Type B pancreatic cell (in vitro differentiated cells): Measurements from ENCODE around the gene TPST1. TPM values are rescaled to one million over a fixed set of nuclear protein-coding genes. Genes with fewer than 3 reads are reported as not detected.
"Not testable (repeated sequence)": the region's sequence is repeated elsewhere in the genome, so short reads cannot be mapped to it uniquely, and the experiment has no call there.

Experiments
- DNase-seq: peaks from one replicate; pipeline ENCODE4 v3.0.0; 2021; ENCODE audit warnings: mixed read lengths; ENCODE audit not compliant: unreplicated experiment; ENCODE audit errors: extremely low spot score
- H3K27ac Mint-ChIP-seq: 2 replicates; pipeline ENCODE4 v1.8.0; 2021; ENCODE audit warnings: mild to moderate bottlenecking, mixed read lengths
- H3K27me3 Mint-ChIP-seq: 2 replicates; pipeline ENCODE4 v1.8.0; 2021; ENCODE audit warnings: mixed read lengths
- H3K36me3 Mint-ChIP-seq: 2 replicates; pipeline ENCODE4 v1.8.0; 2021; ENCODE audit warnings: mixed read lengths
- H3K4me1 Mint-ChIP-seq: one replicate; pipeline ENCODE4 v1.8.0; 2021; ENCODE audit warnings: mixed read lengths; ENCODE audit not compliant: unreplicated experiment
- H3K4me3 Mint-ChIP-seq: 2 replicates; pipeline ENCODE4 v1.8.0; 2021; ENCODE audit warnings: mild to moderate bottlenecking, mixed read lengths
- H3K9me3 Mint-ChIP-seq: 2 replicates; pipeline ENCODE4 v1.8.0; 2021; ENCODE audit warnings: mixed read lengths
- CTCF ChIP-seq: fragments of 200-600 bp; sonication (generic); conservative IDR thresholded peaks from 2 replicates; pipeline ENCODE4 v1.5.0; 2021; ENCODE audit warnings: antibody characterized with exemption, mild to moderate bottlenecking
- total RNA-seq: library from RNA; stranded (reverse); gene quantifications from 2 replicates; pipeline ENCODE4 v1.2.1, GENCODE V29; 2021; ENCODE audit warnings: low replicate concordance

TPST1 gene
- total RNA-seq, 1 donor from 2014 or later, result 26.9 TPM

GRCh38 chr7:66167773-66168387 is 37.3 kb upstream of the TPST1 start:
- H3K4me1 Mint-ChIP-seq, result peaks cover 5% of the 10 kb centered on the region
- DNase-seq, result no peak
- no peaks in the 10 kb centered on the region for H3K36me3 Mint-ChIP-seq
- H3K27me3 Mint-ChIP-seq, result no peaks in the 10 kb centered on the region
- no peak overlapping the region for H3K4me3 Mint-ChIP-seq
- H3K27ac Mint-ChIP-seq, result no peak overlapping the region
- H3K9me3 Mint-ChIP-seq, result no peaks in the 10 kb centered on the region
- no peak for TF ChIP-seq CTCF

GRCh38 chr7:66169616-66170015 is 35.5 kb upstream of the TPST1 start:
- no peak overlapping the region for H3K4me3 Mint-ChIP-seq
- H3K9me3 Mint-ChIP-seq, result no peaks in the 10 kb centered on the region
- peaks cover 5% of the 10 kb centered on the region for H3K4me1 Mint-ChIP-seq
- no peak for DNase-seq
- H3K36me3 Mint-ChIP-seq, result no peaks in the 10 kb centered on the region
- no peak for TF ChIP-seq CTCF
- no peaks in the 10 kb centered on the region for H3K27me3 Mint-ChIP-seq
- peak overlapping the region; percentile 43 for H3K27ac Mint-ChIP-seq

GRCh38 chr7:66170309-66171231 is 34.6 kb upstream of the TPST1 start:
- Mint-ChIP-seq H3K9me3 (no peaks in the 10 kb centered on the region), H3K4me3 (no peak overlapping the region), H3K27me3 (no peaks in the 10 kb centered on the region), H3K36me3 (no peaks in the 10 kb centered on the region), H3K27ac (no peak overlapping the region), H3K4me1 (peaks cover 5% of the 10 kb centered on the region)
- DNase-seq, result no peak
- no peak for TF ChIP-seq CTCF

GRCh38 chr7:66172536-66173401 is 32.4 kb upstream of the TPST1 start:
- not testable (repeated sequence) for H3K4me1 Mint-ChIP-seq, H3K9me3 Mint-ChIP-seq, H3K27ac Mint-ChIP-seq, H3K36me3 Mint-ChIP-seq, H3K27me3 Mint-ChIP-seq, DNase-seq, H3K4me3 Mint-ChIP-seq

- H3K27me3 Mint-ChIP-seq, result no peaks in the 10 kb centered on the region
- H3K36me3 Mint-ChIP-seq, result no peaks in the 10 kb centered on the region
- TF ChIP-seq CTCF, result no peak
- DNase-seq, result no peak
- H3K27ac Mint-ChIP-seq, result no peak overlapping the region
- H3K9me3 Mint-ChIP-seq, result no peaks in the 10 kb centered on the region
- no peak overlapping the region for H3K4me3 Mint-ChIP-seq
- H3K4me1 Mint-ChIP-seq, result peaks cover 5% of the 10 kb centered on the region
Observed at GRCh38 chr7:66173856-66174255, 31.3 kb upstream of the TPST1 start.

GRCh38 chr7:66175006-66175405 is 30.1 kb upstream of the TPST1 start:
- not testable (repeated sequence) for H3K27ac Mint-ChIP-seq, DNase-seq, H3K36me3 Mint-ChIP-seq, H3K27me3 Mint-ChIP-seq, H3K4me1 Mint-ChIP-seq, H3K4me3 Mint-ChIP-seq, H3K9me3 Mint-ChIP-seq
